A673 (cell line): ENCODE results near the gene GRHL3. TPM values are rescaled to one million over a fixed set of nuclear protein-coding genes. Genes with fewer than 3 reads are reported as not detected.

Experiments
- BruUV-seq: library from RNA; stranded (reverse); fragments of 400-500 nt; replicated peaks from 2 replicates; lab custom pipeline; 2021; lab: Mats Ljungman, UMichigan
- CTCF ChIA-PET: fragments of 300-600 bp; sonication (Branson Sonifier 250); formaldehyde crosslinking; loops from one replicate; lab custom pipeline; 2022; ENCODE audit warnings: antibody characterized with exemption; lab: Charles Lee
- POLR2A ChIA-PET: fragments of 300-600 bp; sonication (Branson Sonifier 250); formaldehyde crosslinking; loops from one replicate; lab custom pipeline; 2022; ENCODE audit warnings: antibody characterized with exemption; ENCODE audit not compliant: low non-redundant PET; lab: Charles Lee
- DNase-seq: peaks from one replicate; pipeline ENCODE4 v3.0.0-alpha.2; 2015; ENCODE audit warnings: low spot score
- H3K27ac ChIP-seq: fragments of 200-600 bp; sonication (generic); 2 replicates; pipeline ENCODE4 v1.5.1; 2016; ENCODE audit warnings: mixed run types, low read depth, mild to moderate bottlenecking, mixed read lengths, antibody characterized with exemption, low read length; ENCODE audit not compliant: poor library complexity, severe bottlenecking
- H3K27me3 ChIP-seq: fragments of 200-600 bp; sonication (generic); replicated peaks from 2 replicates; pipeline ENCODE4 v1.6.1; 2017; ENCODE audit warnings: mixed run types, low read depth, mild to moderate bottlenecking, mixed read lengths, antibody characterized with exemption, low read length; ENCODE audit not compliant: insufficient read depth, poor library complexity
- H3K36me3 ChIP-seq: fragments of 200-600 bp; sonication (generic); 2 replicates; pipeline ENCODE4 v1.6.1; 2016; ENCODE audit warnings: mixed run types, mild to moderate bottlenecking, mixed read lengths, antibody characterized with exemption, low read length; ENCODE audit not compliant: insufficient read depth, poor library complexity, severe bottlenecking
- H3K4me1 ChIP-seq: fragments of 200-600 bp; sonication (generic); 2 replicates; pipeline ENCODE4 v1.6.1; 2017; ENCODE audit warnings: mixed run types, mild to moderate bottlenecking, mixed read lengths, antibody characterized with exemption, low read length; ENCODE audit not compliant: insufficient read depth, poor library complexity, severe bottlenecking
- H3K4me3 ChIP-seq: fragments of 200-600 bp; sonication (generic); 2 replicates; pipeline ENCODE4 v1.5.1; 2016; ENCODE audit warnings: low read depth, mixed run types, mild to moderate bottlenecking, mixed read lengths, low read length; ENCODE audit not compliant: poor library complexity, severe bottlenecking
- H3K9me3 ChIP-seq: fragments of 200-600 bp; sonication (generic); 2 replicates; pipeline ENCODE4 v1.6.1; 2016; ENCODE audit warnings: mixed run types, low read depth, mild to moderate bottlenecking, mixed read lengths, antibody characterized with exemption, low read length; ENCODE audit not compliant: poor library complexity, severe bottlenecking
- EZH2 ChIP-seq: fragments of 200-600 bp; sonication (generic); IDR thresholded peaks from 2 replicates; pipeline ENCODE4 v1.6.1; 2017; ENCODE audit warnings: borderline replicate concordance, low read depth, mild to moderate bottlenecking, mixed read lengths, antibody characterized with exemption, low read length; ENCODE audit not compliant: poor library complexity, severe bottlenecking
- intact Hi-C: fragments of 100-400 bp; cut with micrococcal nuclease; formaldehyde crosslinking; loops from one replicate; pipeline ENCODE4 v1.10.0; 2022; ENCODE audit not compliant: unreplicated experiment
- total RNA-seq: library from RNA; stranded (reverse); gene quantifications from 2 replicates; pipeline ENCODE4 v1.2.3, GENCODE V29; 2021
- TF ChIP-seq, protein P1 (sequence below): fragments of 300-800, 200-600 bp; sonication (generic); conservative IDR thresholded peaks from 2 replicates; pipeline ENCODE4 v1.5.1; 2017; ENCODE audit warnings: low read depth, mild to moderate bottlenecking, antibody characterized with exemption, low read length, moderate library complexity, mixed read lengths

The GRHL3 gene
- total RNA-seq, 1 experiment from 2014 or later = not detected

DNA sequence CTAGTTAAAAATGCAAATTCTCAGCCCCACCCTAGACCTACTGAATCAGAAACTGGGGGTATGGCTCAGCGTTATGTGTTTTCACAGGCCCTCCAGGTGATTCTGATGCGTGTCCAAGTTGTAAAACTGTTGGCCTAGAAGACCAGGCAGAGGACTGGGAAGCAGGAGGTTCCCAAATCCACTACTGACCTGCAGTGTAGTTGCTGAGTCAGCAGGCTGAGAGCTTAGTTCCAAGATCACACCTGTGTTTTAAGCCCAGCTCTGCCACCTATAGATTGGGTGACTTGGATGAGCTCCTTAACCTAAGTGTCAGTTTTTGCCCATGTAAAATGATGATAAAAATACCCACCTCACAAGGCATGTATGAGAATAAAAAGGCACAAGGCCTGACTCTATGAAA lies 4.1 kb downstream of the GRHL3 start:
- no TSS peak for BruUV-seq
- TF ChIP-seq, protein P1, sequence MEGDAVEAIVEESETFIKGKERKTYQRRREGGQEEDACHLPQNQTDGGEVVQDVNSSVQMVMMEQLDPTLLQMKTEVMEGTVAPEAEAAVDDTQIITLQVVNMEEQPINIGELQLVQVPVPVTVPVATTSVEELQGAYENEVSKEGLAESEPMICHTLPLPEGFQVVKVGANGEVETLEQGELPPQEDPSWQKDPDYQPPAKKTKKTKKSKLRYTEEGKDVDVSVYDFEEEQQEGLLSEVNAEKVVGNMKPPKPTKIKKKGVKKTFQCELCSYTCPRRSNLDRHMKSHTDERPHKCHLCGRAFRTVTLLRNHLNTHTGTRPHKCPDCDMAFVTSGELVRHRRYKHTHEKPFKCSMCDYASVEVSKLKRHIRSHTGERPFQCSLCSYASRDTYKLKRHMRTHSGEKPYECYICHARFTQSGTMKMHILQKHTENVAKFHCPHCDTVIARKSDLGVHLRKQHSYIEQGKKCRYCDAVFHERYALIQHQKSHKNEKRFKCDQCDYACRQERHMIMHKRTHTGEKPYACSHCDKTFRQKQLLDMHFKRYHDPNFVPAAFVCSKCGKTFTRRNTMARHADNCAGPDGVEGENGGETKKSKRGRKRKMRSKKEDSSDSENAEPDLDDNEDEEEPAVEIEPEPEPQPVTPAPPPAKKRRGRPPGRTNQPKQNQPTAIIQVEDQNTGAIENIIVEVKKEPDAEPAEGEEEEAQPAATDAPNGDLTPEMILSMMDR = no peak
- no peak for TF ChIP-seq EZH2
- no peaks in the 10 kb centered on the region for H3K27me3 ChIP-seq
- no peak overlapping the region for H3K4me3 ChIP-seq
- CTCF ChIA-PET = no interaction called here
- no peaks in the 10 kb centered on the region for H3K9me3 ChIP-seq
- intact Hi-C loops = no loop called here
- H3K36me3 ChIP-seq = no peaks in the 10 kb centered on the region
- no peak for DNase-seq
- peaks cover 24% of the 10 kb centered on the region for H3K4me1 ChIP-seq
- POLR2A ChIA-PET = no interaction called here
- no peak overlapping the region for H3K27ac ChIP-seq

DNA sequence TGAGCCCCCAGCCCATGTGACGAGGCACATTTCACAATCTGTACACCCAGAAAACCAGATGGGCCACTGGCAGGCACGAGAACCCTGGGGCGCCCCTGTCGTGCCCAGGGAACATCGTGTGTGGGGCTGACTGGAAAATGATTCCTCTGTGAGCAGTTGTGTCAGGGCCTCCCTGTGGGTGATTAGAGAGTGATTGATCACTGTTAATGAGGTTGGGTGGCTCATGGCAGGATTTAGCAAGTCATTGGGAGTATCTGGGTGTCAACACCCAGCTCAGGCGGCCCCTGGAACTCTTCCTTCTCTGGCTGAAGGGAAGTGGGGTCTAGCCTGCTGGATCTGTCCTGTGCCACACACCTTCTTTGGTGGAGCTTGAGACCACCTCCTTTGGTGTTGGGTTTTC lies 5.7 kb downstream of the GRHL3 start:
- POLR2A ChIA-PET = no interaction called here
- Histone ChIP-seq H3K4me3 (no peak overlapping the region), H3K4me1 (peaks cover 18% of the 10 kb centered on the region), H3K27ac (no peak overlapping the region), H3K27me3 (no peaks in the 10 kb centered on the region), H3K36me3 (no peaks in the 10 kb centered on the region), H3K9me3 (no peaks in the 10 kb centered on the region)
- DNase-seq = no peak
- CTCF ChIA-PET = no interaction called here
- TF ChIP-seq, protein P1 = no peak
- no peak for TF ChIP-seq EZH2
- intact Hi-C loops = no loop called here
- BruUV-seq = no TSS peak

DNA sequence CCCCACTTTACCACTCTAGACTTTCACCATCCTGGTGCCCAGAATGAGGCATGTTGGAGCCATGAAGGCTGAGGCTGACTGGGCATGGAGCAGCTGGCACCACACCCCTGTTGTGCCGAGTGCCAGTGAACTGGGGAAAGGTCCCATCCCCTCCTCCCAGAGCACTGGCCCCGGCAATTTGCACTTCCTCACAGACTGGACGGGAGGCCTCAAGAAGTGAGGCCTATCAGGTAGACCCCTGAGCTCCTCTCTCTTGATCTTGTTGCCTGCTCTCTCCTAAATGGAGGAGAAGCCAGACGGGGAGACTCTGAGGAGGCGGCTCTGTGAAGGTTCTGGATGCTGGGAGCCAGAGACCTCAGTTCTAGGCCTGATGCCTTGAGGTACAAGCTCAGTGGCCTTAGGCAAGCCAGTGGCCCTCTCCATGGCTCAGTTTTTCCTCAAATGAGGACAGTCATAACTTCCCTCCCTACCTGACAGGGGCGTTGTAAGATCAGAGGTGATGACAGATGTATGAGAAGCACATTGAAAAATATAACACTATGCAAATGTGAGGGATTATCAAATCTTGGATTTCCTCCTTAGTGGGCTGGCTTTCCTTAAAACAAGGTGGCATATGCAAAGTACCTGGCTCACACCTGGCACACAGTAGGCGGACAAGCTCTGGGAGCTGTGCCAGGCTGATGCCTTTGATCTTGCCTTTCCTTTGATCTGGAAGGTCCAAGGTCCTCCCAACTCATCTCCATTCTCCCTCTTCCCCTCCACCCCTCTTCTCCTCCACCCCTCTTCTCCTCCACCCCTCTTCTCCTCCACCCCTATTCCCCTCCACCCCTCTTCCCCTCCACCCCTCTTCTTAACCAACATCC lies 6.7 kb downstream of the GRHL3 start:
- POLR2A ChIA-PET = no interaction called here
- Histone ChIP-seq H3K4me1 (peaks cover 24% of the 10 kb centered on the region), H3K36me3 (no peaks in the 10 kb centered on the region), H3K27ac (no peak overlapping the region), H3K4me3 (no peak overlapping the region), H3K27me3 (no peaks in the 10 kb centered on the region), H3K9me3 (no peaks in the 10 kb centered on the region)
- intact Hi-C loops = no loop called here
- TF ChIP-seq, protein P1 = no peak
- no peak for TF ChIP-seq EZH2
- BruUV-seq = no TSS peak
- CTCF ChIA-PET = no interaction called here
- no peak for DNase-seq
